Keratinocyte (primary cell): Measurements from ENCODE around the gene ANAPC16.

Source experiments
- EZH2 ChIP-seq: IDR thresholded peaks from one replicate; pipeline ENCODE4 v1.6.1; 2012; ENCODE audit warnings: inconsistent platforms, mild to moderate bottlenecking, low read length, moderate library complexity
- TF ChIP-seq, protein P1 (sequence below), 3 experiments: IDR thresholded peaks in 1 of 3; conservative IDR thresholded peaks in 1 of 3; optimal IDR thresholded peaks in 1 of 3; 2 replicates in 2 of 3; 3 replicates in 1 of 3; pipeline versions ENCODE3 to v1.5.1; 2011; ENCODE audit warnings: low read length in 3 of 3, mild to moderate bottlenecking in 3 of 3, moderate library complexity in 2 of 3, control low read depth in 1 of 3, inconsistent platforms in 1 of 3; ENCODE audit not compliant: insufficient read depth in 2 of 3; ENCODE audit errors: extremely low read depth in 1 of 3

DNA sequence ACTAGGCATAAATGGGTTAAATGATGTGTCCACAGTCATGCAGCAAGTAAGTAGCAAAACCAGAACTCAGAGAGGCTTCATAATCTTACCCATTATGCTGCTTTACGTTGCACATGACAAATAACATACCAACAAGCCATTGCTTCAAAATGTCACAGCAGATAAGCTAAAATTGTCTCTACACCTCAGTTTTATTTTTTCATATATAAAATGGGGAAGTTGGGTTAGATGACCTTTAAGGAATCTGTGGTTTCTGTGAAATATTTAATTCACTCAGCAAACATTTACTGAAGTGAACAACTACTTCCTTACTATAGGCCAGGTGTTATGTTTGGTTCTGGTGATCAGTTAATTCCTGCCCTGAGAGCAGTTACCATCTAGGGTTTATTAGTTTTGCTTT is 2.5 kb downstream of the ANAPC16 start:
- TF ChIP-seq, protein P1, sequence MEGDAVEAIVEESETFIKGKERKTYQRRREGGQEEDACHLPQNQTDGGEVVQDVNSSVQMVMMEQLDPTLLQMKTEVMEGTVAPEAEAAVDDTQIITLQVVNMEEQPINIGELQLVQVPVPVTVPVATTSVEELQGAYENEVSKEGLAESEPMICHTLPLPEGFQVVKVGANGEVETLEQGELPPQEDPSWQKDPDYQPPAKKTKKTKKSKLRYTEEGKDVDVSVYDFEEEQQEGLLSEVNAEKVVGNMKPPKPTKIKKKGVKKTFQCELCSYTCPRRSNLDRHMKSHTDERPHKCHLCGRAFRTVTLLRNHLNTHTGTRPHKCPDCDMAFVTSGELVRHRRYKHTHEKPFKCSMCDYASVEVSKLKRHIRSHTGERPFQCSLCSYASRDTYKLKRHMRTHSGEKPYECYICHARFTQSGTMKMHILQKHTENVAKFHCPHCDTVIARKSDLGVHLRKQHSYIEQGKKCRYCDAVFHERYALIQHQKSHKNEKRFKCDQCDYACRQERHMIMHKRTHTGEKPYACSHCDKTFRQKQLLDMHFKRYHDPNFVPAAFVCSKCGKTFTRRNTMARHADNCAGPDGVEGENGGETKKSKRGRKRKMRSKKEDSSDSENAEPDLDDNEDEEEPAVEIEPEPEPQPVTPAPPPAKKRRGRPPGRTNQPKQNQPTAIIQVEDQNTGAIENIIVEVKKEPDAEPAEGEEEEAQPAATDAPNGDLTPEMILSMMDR (optimal IDR thresholded peaks at IDR 0.05 in 1 of 3, IDR thresholded peaks at IDR 0.05 in 1 of 3, conservative IDR thresholded peaks at IDR 0.05 in 1 of 3; ENCODE audit: extremely low read depth in 1 of 3, insufficient read depth in 2 of 3, low read length in 3 of 3) = no peak
- no peak for TF ChIP-seq EZH2
